Measurements from ENCODE around the gene TOMT. TPM values are rescaled to one million over a fixed set of nuclear protein-coding genes. Genes with fewer than 3 reads are reported as not detected.

TOMT gene
- total RNA-seq, 4 donors from 2014 or later: not detected

DNA sequence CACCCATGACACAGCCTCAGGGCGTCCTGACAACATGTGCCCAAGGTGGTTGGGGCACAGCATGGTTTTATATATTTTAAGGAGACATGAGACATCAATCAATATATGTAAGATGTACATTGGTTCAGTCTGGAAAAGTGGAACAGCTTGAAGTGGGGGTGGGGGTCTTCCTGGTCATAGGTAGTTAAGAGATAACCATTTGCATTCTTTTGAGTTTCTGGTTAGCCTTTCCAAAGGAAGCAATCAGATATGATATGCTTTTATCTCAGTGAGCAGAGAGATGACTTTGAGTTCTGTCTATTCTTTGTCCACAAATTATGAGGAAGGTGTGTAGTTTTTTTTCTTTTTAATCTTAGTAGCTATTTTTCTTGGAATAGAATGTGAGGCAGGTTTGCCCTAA lies 16.9 kb downstream of the TOMT start:
- no peaks in the 10 kb centered on the region for H3K4me1 ChIP-seq
- H3K9me3 ChIP-seq: no peaks in the 10 kb centered on the region
- H3K4me3 ChIP-seq: no peak overlapping the region
- peaks cover 0 to 5% (median 0%) of the 10 kb centered on the region in 3 donors for H3K27me3 ChIP-seq
- H3K36me3 ChIP-seq: no peaks in the 10 kb centered on the region
- DNase-seq: no peak
- TF ChIP-seq POLR2A (IDR thresholded peaks at IDR 0.05): no peak
- TF ChIP-seq, protein P1, sequence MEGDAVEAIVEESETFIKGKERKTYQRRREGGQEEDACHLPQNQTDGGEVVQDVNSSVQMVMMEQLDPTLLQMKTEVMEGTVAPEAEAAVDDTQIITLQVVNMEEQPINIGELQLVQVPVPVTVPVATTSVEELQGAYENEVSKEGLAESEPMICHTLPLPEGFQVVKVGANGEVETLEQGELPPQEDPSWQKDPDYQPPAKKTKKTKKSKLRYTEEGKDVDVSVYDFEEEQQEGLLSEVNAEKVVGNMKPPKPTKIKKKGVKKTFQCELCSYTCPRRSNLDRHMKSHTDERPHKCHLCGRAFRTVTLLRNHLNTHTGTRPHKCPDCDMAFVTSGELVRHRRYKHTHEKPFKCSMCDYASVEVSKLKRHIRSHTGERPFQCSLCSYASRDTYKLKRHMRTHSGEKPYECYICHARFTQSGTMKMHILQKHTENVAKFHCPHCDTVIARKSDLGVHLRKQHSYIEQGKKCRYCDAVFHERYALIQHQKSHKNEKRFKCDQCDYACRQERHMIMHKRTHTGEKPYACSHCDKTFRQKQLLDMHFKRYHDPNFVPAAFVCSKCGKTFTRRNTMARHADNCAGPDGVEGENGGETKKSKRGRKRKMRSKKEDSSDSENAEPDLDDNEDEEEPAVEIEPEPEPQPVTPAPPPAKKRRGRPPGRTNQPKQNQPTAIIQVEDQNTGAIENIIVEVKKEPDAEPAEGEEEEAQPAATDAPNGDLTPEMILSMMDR (IDR thresholded peaks at IDR 0.05 in 4 of 5, conservative IDR thresholded peaks at IDR 0.05 in 1 of 5): no peak
- H3K27ac ChIP-seq: no peak overlapping the region
- ATAC-seq: no peak
- intact Hi-C loops (cut with DNase I; ENCODE audit: low total_unique reads): no loop called here
- in situ Hi-C loops (cut with MboI; ENCODE audit: low sequenced_read_pairs in 4 of 4): no loop called here

DNA sequence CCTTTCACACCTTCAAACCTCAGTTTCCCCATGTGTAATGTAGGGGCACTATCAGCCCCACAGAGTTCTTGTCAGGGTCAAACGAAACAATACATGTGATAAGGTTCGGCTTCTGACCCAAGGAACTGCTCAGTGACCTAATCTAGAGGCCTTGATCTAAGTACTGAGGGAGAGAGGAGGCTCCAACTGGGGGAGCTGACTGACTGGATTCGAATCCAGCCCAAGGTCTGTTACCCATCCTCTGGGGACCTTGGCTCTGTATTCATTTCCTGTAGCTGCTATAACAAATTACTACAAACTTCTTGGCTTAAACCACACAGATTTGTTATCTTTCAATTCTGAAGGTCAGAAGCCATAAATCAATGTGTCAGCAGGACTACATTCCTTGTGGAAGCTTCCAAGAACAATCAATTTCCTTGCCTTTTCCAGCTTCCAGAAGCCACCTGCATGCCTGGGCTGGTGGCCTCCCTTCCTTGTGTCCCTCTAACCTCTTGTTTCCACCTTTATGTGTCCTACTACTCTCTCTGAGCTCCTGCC lies 17.5 kb downstream of the TOMT start:
- no peaks in the 10 kb centered on the region for H3K9me3 ChIP-seq
- no peak overlapping the region for H3K4me3 ChIP-seq
- no peak for ATAC-seq
- TF ChIP-seq, protein P1 (IDR thresholded peaks at IDR 0.05 in 4 of 5, conservative IDR thresholded peaks at IDR 0.05 in 1 of 5): no peak
- no peak for TF ChIP-seq POLR2A (IDR thresholded peaks at IDR 0.05)
- no peaks in the 10 kb centered on the region for H3K4me1 ChIP-seq
- no peaks in the 10 kb centered on the region for H3K36me3 ChIP-seq
- no peak for DNase-seq
- H3K27ac ChIP-seq: no peak overlapping the region
- in situ Hi-C loops (cut with MboI; ENCODE audit: low sequenced_read_pairs in 4 of 4): no loop called here
- peaks cover 0 to 5% (median 0%) of the 10 kb centered on the region in 3 donors for H3K27me3 ChIP-seq
- intact Hi-C loops (cut with DNase I; ENCODE audit: low total_unique reads): no loop called here

DNA sequence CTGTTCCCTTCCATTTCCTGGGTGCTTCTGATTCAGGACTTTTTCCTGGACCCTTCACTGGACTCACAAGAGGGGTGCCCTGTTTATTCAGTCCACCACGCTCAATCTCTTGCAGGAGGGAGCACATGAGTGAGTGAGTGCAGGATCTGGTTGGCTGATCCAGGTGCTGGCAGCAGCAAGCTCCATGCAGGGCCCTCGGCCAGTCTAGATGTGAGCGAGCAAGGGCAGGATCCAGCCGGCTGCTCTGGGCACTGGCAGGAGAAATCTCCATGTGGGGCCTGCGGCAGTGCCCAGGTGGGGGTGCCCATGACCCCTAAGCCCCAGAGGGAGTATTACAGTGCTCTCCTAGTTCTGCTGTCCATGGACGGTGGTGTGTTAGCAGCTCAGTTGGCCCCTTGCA lies 18.3 kb downstream of the TOMT start:
- TF ChIP-seq POLR2A (IDR thresholded peaks at IDR 0.05): no peak
- TF ChIP-seq, protein P1 (IDR thresholded peaks at IDR 0.05 in 4 of 5, conservative IDR thresholded peaks at IDR 0.05 in 1 of 5): no peak
- in situ Hi-C loops (cut with MboI; ENCODE audit: low sequenced_read_pairs in 4 of 4): no loop called here
- Histone ChIP-seq H3K4me3 (no peak overlapping the region), H3K27me3 (peaks cover 0 to 5% (median 0%) of the 10 kb centered on the region in 3 donors), H3K4me1 (no peaks in the 10 kb centered on the region), H3K9me3 (no peaks in the 10 kb centered on the region), H3K27ac (no peak overlapping the region), H3K36me3 (no peaks in the 10 kb centered on the region)
- ATAC-seq: no peak
- intact Hi-C loops (cut with DNase I; ENCODE audit: low total_unique reads): no loop called here
- no peak for DNase-seq

DNA sequence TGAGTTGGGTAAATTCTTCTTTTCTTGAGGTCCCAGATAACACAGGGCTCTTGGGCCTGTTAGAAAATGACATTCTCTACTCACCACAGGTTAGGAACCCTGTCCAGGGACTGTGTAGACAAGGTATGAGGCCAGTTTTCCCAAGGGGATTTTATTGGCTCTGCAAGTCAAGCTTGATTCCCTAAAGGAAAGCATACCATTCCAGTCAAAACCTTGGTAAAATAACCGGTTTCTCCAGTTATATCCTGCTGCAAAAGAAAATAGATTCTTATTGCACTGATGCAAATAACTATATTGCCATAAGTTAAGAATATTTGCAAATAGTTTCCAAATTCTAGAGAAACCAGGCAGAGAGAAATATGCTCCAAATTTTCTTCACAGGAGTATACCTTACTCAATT lies 20.2 kb downstream of the TOMT start:
- TF ChIP-seq POLR2A (IDR thresholded peaks at IDR 0.05): no peak
- TF ChIP-seq, protein P1 (IDR thresholded peaks at IDR 0.05 in 4 of 5, conservative IDR thresholded peaks at IDR 0.05 in 1 of 5): no peak
- Histone ChIP-seq H3K36me3 (no peaks in the 10 kb centered on the region), H3K27ac (no peak overlapping the region), H3K4me1 (no peaks in the 10 kb centered on the region), H3K27me3 (no peaks in the 10 kb centered on the region), H3K9me3 (no peaks in the 10 kb centered on the region), H3K4me3 (no peak overlapping the region)
- no peak for ATAC-seq
- intact Hi-C loops (cut with DNase I; ENCODE audit: low total_unique reads): no loop called here
- DNase-seq: no peak
- in situ Hi-C loops (cut with MboI; ENCODE audit: low sequenced_read_pairs in 4 of 4): no loop called here

DNA sequence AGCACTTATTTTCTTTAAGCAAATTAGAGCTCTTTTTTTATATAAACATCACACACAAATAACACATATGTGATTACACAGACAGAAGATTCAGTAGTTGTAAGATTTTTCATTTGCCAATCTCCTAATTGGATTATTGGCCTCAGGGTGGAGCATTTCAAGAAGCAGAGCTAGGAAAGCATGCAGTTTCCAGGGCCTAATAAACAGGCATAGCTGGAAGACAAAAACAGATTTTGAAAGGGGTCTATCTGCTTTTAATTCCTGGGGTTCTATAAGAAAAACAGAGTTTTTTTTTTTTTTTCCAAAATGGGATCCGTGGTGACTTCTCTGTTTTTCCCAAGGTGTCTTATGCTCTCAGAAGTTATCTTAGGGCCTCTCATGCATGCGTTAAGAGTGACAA lies 22.2 kb downstream of the TOMT start:
- Histone ChIP-seq H3K36me3 (no peaks in the 10 kb centered on the region), H3K27me3 (no peaks in the 10 kb centered on the region), H3K4me1 (no peaks in the 10 kb centered on the region), H3K4me3 (no peak overlapping the region), H3K9me3 (no peaks in the 10 kb centered on the region), H3K27ac (no peak overlapping the region)
- no peak for ATAC-seq
- in situ Hi-C loops (cut with MboI; ENCODE audit: low sequenced_read_pairs in 4 of 4) (no loop called here), intact Hi-C loops (cut with DNase I; ENCODE audit: low total_unique reads) (no loop called here)
- DNase-seq: no peak
- TF ChIP-seq, protein P1 (IDR thresholded peaks at IDR 0.05 in 4 of 5, conservative IDR thresholded peaks at IDR 0.05 in 1 of 5): no peak
- no peak for TF ChIP-seq POLR2A (IDR thresholded peaks at IDR 0.05)

Data from gastrocnemius medialis (tissue), 4 donors.